ENCODE measurements around the gene CCP110.

Gene CCP110

DNA sequence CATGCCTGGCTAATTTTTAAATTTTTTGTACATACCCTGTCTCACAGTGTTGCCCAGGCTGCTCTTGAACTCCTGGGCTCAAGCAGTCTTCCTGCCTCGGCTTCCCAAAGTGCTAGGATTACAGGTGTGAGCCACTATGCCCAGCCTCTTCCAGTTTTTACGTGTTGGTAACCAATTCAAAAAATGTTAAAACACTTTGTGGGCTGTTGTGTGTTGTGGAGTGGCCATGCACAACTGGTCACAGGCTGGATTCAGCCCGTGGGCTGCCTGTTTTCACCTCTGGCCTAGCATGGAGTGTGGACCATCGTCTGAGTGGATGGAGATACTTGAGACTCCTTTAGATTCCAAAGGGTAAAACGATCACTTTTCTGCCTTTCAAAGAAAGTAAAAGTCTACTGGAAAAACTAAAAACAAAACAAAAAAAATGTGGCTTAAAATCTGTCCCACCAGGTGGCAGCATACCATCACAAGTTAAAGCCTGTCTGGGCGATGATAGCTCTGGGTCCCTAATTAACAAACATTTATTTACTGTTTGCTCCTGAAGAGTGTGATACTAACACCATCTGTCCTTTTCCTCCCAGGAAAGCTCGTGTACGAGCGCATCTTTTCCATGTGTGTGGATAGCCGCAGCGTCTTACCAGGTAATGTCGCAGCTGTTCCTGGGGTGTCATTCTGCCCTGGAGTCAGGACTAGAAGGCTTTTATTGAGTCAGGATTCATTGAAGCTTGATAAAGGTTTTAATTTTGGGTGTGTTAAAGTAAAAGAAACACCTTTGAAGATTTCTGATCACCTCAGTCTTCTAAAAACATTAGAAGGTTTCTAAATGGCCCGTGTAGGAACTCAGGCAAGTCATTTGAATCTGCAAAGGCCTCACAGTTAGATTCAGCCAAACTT lies 77.6 kb downstream of the CCP110 start:
- peak in 1 of 4 experiments; percentile 1 for DNase-seq
